ENCODE results near the gene ZCCHC9. TPM values are rescaled to one million over a fixed set of nuclear protein-coding genes. Genes with fewer than 3 reads are reported as not detected.
"Not testable (repeated sequence)": the region's sequence is repeated elsewhere in the genome, so short reads cannot be mapped to it uniquely, and the experiment has no call there.

Gene ZCCHC9, protein sequence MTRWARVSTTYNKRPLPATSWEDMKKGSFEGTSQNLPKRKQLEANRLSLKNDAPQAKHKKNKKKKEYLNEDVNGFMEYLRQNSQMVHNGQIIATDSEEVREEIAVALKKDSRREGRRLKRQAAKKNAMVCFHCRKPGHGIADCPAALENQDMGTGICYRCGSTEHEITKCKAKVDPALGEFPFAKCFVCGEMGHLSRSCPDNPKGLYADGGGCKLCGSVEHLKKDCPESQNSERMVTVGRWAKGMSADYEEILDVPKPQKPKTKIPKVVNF
- 16.2 TPM for total RNA-seq

DNA sequence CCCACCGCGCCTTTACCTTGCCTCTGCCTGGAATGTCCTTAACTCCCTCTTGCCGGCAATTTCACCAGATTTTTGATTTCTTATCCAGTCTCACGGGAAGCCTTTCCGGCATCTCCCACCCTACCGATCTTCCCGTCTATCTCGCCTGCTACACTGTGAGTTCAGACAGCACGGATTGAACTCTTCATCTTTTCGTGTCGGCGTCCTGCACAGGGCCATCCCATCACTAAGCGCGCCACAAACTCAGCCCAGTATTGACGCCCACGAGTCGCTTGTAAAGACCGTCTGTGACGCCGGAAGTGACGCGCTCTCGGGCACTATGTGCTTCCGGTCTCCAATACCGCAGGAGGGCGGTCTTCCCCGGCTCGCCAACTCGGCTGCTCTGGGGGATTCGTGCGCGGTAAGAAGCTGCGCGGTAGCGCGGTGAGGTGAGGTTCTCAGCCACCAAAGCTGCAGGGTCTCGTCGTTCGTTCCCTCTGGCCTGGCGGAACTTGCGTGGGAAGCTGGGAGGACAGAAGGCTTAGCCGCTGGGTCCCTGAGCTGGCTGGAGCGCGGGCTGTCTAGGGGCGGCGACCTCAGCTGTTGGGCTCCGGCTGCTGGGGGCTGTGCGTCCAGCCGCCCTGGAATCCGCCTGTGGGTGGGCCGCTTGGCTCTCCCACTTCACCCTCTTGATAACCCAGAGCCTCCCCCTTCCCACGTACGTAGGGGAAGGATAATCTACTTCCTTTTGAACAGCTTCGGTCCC lies at the start of gene ZCCHC9:
Gene ZCCHC9, plus strand, starts transcription at position 317 of the 745 bp plus-strand sequence. CDS start 3,171 bp downstream, outside the sequence.
- Histone ChIP-seq H3K9me3 (ENCODE audit: control insufficient read depth in 3 of 3, low read length in 3 of 3) (no peaks in the 10 kb centered on the region), H3K9ac (ENCODE audit: low read depth in 1 of 3, low read length in 3 of 3) (peak within 1 kb of the TSS; percentile 89 to 96 (median 94)), H3K4me1 (ENCODE audit: control insufficient read depth in 3 of 3, insufficient read depth in 3 of 3, low read length in 3 of 3) (peaks cover 10 to 29% (median 14%) of the 10 kb centered on the region in 3 donors), H3K4me3 (ENCODE audit: low read length in 3 of 3) (peak within 1 kb of the TSS; percentile 88 to 99 (median 94)), H3K27ac (ENCODE audit: low read depth, low read length) (peak within 1 kb of the TSS; percentile 84), H3K27me3 (ENCODE audit: control insufficient read depth in 3 of 3, insufficient read depth in 3 of 3, low read length in 3 of 3) (no peaks in the 10 kb centered on the region), H3K36me3 (ENCODE audit: control insufficient read depth in 3 of 3, insufficient read depth in 3 of 3, low read length in 3 of 3) (peaks cover 0 to 9% (median 7%) of the 10 kb centered on the region in 3 donors)

DNA sequence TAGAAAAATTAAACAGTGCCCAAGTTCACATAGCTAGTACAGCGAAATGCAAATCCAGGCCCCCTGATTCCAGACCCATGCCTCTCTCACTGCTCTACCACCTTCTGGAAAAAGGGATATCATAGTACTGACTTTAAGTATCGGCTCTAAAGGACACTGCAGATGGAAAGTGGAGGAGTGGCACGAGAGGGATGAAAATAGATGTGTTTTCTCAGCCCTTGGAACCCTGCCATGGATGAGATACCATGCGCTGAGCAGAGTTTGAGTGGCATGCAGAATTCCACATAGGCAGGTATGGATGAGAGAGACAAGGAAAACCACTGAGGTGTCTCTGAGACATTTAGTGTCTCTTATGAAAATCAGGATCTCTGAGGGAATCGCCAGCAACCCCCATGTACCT lies 49.5 kb upstream of the ZCCHC9 start:
- Histone ChIP-seq H3K9ac (ENCODE audit: low read depth in 1 of 3, low read length in 3 of 3) (peak overlapping the region in 1 of 3 donors; percentile 1), H3K27ac (ENCODE audit: low read depth, low read length) (peak overlapping the region; percentile 43), H3K9me3 (ENCODE audit: control insufficient read depth in 3 of 3, low read length in 3 of 3) (no peaks in the 10 kb centered on the region), H3K4me1 (ENCODE audit: control insufficient read depth in 3 of 3, insufficient read depth in 3 of 3, low read length in 3 of 3) (peaks cover 20 to 48% (median 39%) of the 10 kb centered on the region in 3 donors), H3K27me3 (ENCODE audit: control insufficient read depth in 3 of 3, insufficient read depth in 3 of 3, low read length in 3 of 3) (no peaks in the 10 kb centered on the region), H3K36me3 (ENCODE audit: control insufficient read depth in 3 of 3, insufficient read depth in 3 of 3, low read length in 3 of 3) (peaks cover 46 to 60% (median 52%) of the 10 kb centered on the region in 3 donors), H3K4me3 (ENCODE audit: low read length in 3 of 3) (no peak overlapping the region)

DNA sequence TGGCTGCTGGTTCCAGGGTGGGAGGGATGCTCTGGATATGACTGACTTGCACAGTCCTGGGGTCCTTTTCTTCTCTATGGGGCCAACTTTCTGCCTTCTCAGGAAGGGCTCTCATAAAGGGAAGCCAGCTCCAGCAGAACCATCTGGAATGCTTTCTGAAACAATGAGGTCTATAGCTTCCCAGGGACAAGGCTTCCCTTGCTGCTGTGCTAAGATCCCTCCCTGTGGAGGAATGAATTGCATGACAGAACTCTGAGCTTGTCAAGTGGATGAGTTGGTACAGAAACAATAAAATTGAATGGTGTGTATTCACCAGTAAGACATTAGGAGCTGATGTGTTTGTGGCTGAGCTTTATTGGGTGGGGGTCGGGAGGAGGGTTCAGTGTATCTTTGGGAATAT lies 48.5 kb upstream of the ZCCHC9 start:
- Histone ChIP-seq H3K9me3 (ENCODE audit: control insufficient read depth in 3 of 3, low read length in 3 of 3) (no peaks in the 10 kb centered on the region), H3K4me3 (ENCODE audit: low read length in 3 of 3) (no peak overlapping the region), H3K27ac (ENCODE audit: low read depth, low read length) (no peak overlapping the region), H3K36me3 (ENCODE audit: control insufficient read depth in 3 of 3, insufficient read depth in 3 of 3, low read length in 3 of 3) (peaks cover 50 to 70% (median 60%) of the 10 kb centered on the region in 3 donors), H3K4me1 (ENCODE audit: control insufficient read depth in 3 of 3, insufficient read depth in 3 of 3, low read length in 3 of 3) (peaks cover 17 to 39% (median 31%) of the 10 kb centered on the region in 3 donors), H3K27me3 (ENCODE audit: control insufficient read depth in 3 of 3, insufficient read depth in 3 of 3, low read length in 3 of 3) (no peaks in the 10 kb centered on the region), H3K9ac (ENCODE audit: low read depth in 1 of 3, low read length in 3 of 3) (no peak overlapping the region)

DNA sequence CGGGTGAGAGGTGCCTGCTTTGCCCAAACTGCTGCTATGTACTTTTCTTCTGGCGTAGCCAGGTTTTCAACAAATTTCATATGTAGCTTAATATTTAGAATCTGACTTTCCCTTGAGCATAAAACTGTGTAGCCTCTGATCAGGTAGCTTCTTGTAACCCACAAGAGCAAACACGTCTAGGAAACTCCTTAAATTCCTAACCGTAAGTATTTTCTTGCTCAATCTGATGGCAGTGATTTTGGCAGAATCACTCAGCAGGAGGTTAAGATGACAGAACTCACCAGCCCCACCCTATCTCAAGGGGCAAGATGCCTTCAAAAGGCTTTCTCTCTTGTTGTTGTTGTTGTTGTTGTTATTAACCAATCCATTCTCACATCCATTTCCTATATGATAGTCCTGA lies 47.5 kb upstream of the ZCCHC9 start:
- H3K9ac ChIP-seq (ENCODE audit: low read depth in 1 of 3, low read length in 3 of 3), result no peak overlapping the region
- H3K9me3 ChIP-seq (ENCODE audit: control insufficient read depth in 3 of 3, low read length in 3 of 3), result no peaks in the 10 kb centered on the region
- H3K27me3 ChIP-seq (ENCODE audit: control insufficient read depth in 3 of 3, insufficient read depth in 3 of 3, low read length in 3 of 3), result no peaks in the 10 kb centered on the region
- no peak overlapping the region for H3K27ac ChIP-seq (ENCODE audit: low read depth, low read length)
- H3K4me3 ChIP-seq (ENCODE audit: low read length in 3 of 3), result no peak overlapping the region
- peaks cover 60 to 80% (median 70%) of the 10 kb centered on the region in 3 donors for H3K36me3 ChIP-seq (ENCODE audit: control insufficient read depth in 3 of 3, insufficient read depth in 3 of 3, low read length in 3 of 3)
- peaks cover 11 to 29% (median 24%) of the 10 kb centered on the region in 3 donors for H3K4me1 ChIP-seq (ENCODE audit: control insufficient read depth in 3 of 3, insufficient read depth in 3 of 3, low read length in 3 of 3)

DNA sequence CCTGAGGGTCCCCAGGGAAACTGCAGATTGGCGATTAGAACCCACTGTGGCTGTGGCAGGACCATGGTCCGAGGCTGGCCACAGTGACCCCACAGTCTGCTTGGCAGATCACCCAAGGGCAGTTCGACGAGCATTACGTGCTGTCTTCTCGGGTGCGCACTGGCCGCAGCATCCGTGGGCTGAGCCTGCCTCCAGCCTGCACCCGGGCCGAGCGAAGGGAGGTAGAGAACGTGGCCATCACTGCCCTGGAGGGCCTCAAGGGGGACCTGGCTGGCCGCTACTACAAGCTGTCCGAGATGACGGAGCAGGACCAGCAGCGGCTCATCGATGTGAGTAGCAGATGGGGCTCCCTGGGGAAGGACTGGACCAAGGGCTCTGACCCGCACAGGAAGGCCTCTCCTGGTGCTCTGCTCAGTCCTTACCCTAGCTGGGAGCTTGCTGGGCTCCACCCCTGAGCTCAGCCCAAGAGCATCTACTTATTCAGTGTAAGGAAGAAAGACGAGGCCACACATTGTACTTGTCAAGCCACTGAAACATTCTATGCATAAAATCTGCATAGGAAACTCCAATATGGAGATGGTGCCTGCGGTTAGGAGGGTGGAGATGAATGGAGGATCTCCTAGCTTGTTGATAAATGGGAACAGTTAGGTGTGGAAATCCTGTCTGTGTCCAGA lies 46.4 kb upstream of the ZCCHC9 start:
- Histone ChIP-seq H3K4me1 (ENCODE audit: control insufficient read depth in 3 of 3, insufficient read depth in 3 of 3, low read length in 3 of 3) (peaks cover 11 to 24% (median 16%) of the 10 kb centered on the region in 3 donors), H3K9ac (ENCODE audit: low read depth in 1 of 3, low read length in 3 of 3) (no peak overlapping the region), H3K27ac (ENCODE audit: low read depth, low read length) (no peak overlapping the region), H3K9me3 (ENCODE audit: control insufficient read depth in 3 of 3, low read length in 3 of 3) (no peaks in the 10 kb centered on the region), H3K27me3 (ENCODE audit: control insufficient read depth in 3 of 3, insufficient read depth in 3 of 3, low read length in 3 of 3) (no peaks in the 10 kb centered on the region), H3K4me3 (ENCODE audit: low read length in 3 of 3) (no peak overlapping the region), H3K36me3 (ENCODE audit: control insufficient read depth in 3 of 3, insufficient read depth in 3 of 3, low read length in 3 of 3) (peaks cover 70 to 91% (median 82%) of the 10 kb centered on the region in 3 donors)

DNA sequence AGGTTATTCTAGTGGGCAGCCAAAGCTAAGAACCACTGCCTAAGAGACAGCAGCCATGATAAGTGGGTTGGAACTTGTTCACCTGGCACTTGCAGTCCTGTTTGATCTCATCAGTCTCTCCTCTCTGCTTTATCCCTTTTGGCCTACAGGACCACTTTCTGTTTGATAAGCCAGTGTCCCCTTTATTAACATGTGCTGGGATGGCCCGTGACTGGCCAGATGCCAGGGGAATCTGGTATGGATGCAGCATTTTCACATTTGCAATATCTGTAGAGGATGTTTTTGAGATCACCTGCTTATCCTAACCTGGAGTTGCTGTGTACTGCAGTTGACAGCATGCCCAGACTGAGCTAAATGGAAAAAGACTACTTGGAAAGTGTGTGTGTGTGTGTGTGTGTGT lies 44.6 kb upstream of the ZCCHC9 start:
- H3K27ac ChIP-seq (ENCODE audit: low read depth, low read length), result no peak overlapping the region
- no peak overlapping the region for H3K9ac ChIP-seq (ENCODE audit: low read depth in 1 of 3, low read length in 3 of 3)
- H3K27me3 ChIP-seq (ENCODE audit: control insufficient read depth in 3 of 3, insufficient read depth in 3 of 3, low read length in 3 of 3), result no peaks in the 10 kb centered on the region
- H3K9me3 ChIP-seq (ENCODE audit: control insufficient read depth in 3 of 3, low read length in 3 of 3), result no peaks in the 10 kb centered on the region
- no peak overlapping the region for H3K4me3 ChIP-seq (ENCODE audit: low read length in 3 of 3)
- peaks cover 69 to 96% (median 76%) of the 10 kb centered on the region in 3 donors for H3K36me3 ChIP-seq (ENCODE audit: control insufficient read depth in 3 of 3, insufficient read depth in 3 of 3, low read length in 3 of 3)
- H3K4me1 ChIP-seq (ENCODE audit: control insufficient read depth in 3 of 3, insufficient read depth in 3 of 3, low read length in 3 of 3), result peaks cover 2 to 9% (median 5%) of the 10 kb centered on the region in 3 donors

DNA sequence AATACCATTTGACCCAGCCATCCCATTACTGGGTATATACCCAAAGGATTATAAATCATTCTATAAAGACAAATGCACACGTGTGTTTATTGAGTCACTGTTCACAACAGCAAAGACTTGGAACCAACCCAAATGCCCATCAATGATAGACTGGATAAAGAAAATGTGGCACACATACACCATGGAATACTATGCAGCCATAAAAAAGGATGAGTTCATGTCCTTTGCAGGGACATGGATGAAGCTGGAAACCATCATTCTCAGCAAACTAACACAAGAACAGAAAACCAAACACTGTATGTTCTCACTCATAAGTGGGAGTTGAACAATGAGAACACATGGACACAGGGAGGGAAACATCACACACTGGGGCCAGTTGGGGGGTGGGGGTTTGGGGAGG lies 38.6 kb upstream of the ZCCHC9 start:
- H3K4me3 ChIP-seq (ENCODE audit: low read length in 3 of 3); H3K27me3 ChIP-seq (ENCODE audit: control insufficient read depth in 3 of 3, insufficient read depth in 3 of 3, low read length in 3 of 3); H3K9me3 ChIP-seq (ENCODE audit: control insufficient read depth in 3 of 3, low read length in 3 of 3); H3K4me1 ChIP-seq (ENCODE audit: control insufficient read depth in 3 of 3, insufficient read depth in 3 of 3, low read length in 3 of 3); H3K9ac ChIP-seq (ENCODE audit: low read depth in 1 of 3, low read length in 3 of 3); H3K27ac ChIP-seq (ENCODE audit: low read depth, low read length): not testable (repeated sequence)
- peaks cover 47 to 79% (median 56%) of the 10 kb centered on the region in 3 donors for H3K36me3 ChIP-seq (ENCODE audit: control insufficient read depth in 3 of 3, insufficient read depth in 3 of 3, low read length in 3 of 3)

DNA sequence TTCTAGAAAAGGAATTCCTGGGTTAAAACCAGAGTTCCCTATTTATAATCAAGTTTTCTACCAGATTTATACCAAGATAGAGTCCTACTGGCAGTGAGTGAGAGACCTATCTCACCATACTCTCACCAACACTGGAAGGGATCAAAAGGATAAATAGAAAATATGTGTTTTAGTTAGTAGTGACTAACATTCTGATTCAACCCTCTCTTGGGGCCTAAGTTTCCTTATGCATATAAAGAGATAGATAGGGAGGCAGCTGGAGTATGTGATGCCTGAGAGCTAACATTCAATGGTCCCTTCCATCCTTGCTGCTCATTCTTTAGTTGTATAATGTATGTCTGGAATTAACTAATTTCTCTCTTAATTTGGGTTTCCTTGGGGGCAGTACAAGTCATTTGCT lies 36.3 kb upstream of the ZCCHC9 start:
- Histone ChIP-seq H3K27ac (ENCODE audit: low read depth, low read length) (no peak overlapping the region), H3K9ac (ENCODE audit: low read depth in 1 of 3, low read length in 3 of 3) (no peak overlapping the region), H3K36me3 (ENCODE audit: control insufficient read depth in 3 of 3, insufficient read depth in 3 of 3, low read length in 3 of 3) (peaks cover 44 to 78% (median 57%) of the 10 kb centered on the region in 3 donors), H3K4me1 (ENCODE audit: control insufficient read depth in 3 of 3, insufficient read depth in 3 of 3, low read length in 3 of 3) (no peaks in the 10 kb centered on the region), H3K9me3 (ENCODE audit: control insufficient read depth in 3 of 3, low read length in 3 of 3) (no peaks in the 10 kb centered on the region), H3K27me3 (ENCODE audit: control insufficient read depth in 3 of 3, insufficient read depth in 3 of 3, low read length in 3 of 3) (no peaks in the 10 kb centered on the region), H3K4me3 (ENCODE audit: low read length in 3 of 3) (no peak overlapping the region)

DNA sequence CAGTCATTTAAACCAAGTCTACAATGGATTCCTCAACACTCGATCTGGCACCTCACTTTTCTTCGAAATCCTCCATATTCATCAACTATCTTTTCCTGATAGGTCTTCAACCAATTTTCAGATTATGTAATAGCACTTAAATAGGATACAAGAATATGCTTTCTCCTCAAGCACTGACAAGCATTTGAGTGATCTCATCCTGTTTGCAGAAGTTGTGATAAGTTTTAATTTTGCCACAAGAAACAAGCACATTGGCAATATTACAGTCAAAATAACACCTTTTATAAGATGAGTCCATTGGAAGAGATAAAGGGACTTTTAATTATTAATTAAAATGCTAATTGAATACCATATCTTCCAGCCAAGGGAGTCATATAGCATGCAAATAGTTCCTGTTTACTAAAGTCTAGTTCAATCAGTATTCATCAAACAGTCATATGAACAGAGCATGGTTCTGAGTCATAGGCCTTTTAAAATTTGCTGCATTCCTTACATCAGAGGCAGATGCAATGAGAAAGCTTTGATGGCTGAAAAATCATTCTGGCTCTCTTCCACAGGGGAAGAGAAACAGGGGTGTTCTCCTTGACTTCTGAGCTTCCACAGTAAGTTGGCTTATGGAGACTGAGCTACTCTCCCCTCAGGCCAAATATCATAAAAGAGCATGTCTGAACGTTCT lies 32.7 kb upstream of the ZCCHC9 start:
- Histone ChIP-seq H3K4me3 (ENCODE audit: low read length in 3 of 3) (no peak overlapping the region), H3K9me3 (ENCODE audit: control insufficient read depth in 3 of 3, low read length in 3 of 3) (peaks cover 0 to 3% (median 2%) of the 10 kb centered on the region in 3 donors), H3K27me3 (ENCODE audit: control insufficient read depth in 3 of 3, insufficient read depth in 3 of 3, low read length in 3 of 3) (no peaks in the 10 kb centered on the region), H3K27ac (ENCODE audit: low read depth, low read length) (no peak overlapping the region), H3K4me1 (ENCODE audit: control insufficient read depth in 3 of 3, insufficient read depth in 3 of 3, low read length in 3 of 3) (no peaks in the 10 kb centered on the region), H3K9ac (ENCODE audit: low read depth in 1 of 3, low read length in 3 of 3) (no peak overlapping the region), H3K36me3 (ENCODE audit: control insufficient read depth in 3 of 3, insufficient read depth in 3 of 3, low read length in 3 of 3) (peaks cover 46 to 71% (median 60%) of the 10 kb centered on the region in 3 donors)

Data from skeletal muscle tissue (tissue), 4 donors.